ENCODE results near the gene SLC7A9.

- no peak for TF ChIP-seq CTCF (IDR thresholded peaks at IDR 0.05; ENCODE audit: poor library complexity, severe bottlenecking)
- no peak for TF ChIP-seq REST (IDR thresholded peaks at IDR 0.05; ENCODE audit: borderline replicate concordance)
- no peak for TF ChIP-seq EZH2 (IDR thresholded peaks at IDR 0.05; ENCODE audit: borderline replicate concordance, insufficient read depth, low read length, poor library complexity, severe bottlenecking)
- no peak for TF ChIP-seq POLR2AphosphoS5 (IDR thresholded peaks at IDR 0.05)
- no peak for TF ChIP-seq TAF1 (IDR thresholded peaks at IDR 0.05; ENCODE audit: low read depth)
Measured at GRCh38 chr19:32817569-32818476, 51.7 kb downstream of the SLC7A9 start.

All from neural cell (in vitro differentiated cells).